NCI-H1694 treated with DMSO at 0.1 percent for 48 hours (cell line): Measurements from ENCODE around the gene CRTC1.
"Not testable (repeated sequence)": the region's sequence is repeated elsewhere in the genome, so short reads cannot be mapped to it uniquely, and the experiment has no call there.

Experiments
- DNase-seq: peaks from one replicate; lab custom pipeline; 2025; lab: John Stamatoyannopoulos, UW

Gene CRTC1

GRCh38 chr19:18804139-18804601 lies 120.7 kb downstream of the CRTC1 start:
- no peak for DNase-seq

DNA sequence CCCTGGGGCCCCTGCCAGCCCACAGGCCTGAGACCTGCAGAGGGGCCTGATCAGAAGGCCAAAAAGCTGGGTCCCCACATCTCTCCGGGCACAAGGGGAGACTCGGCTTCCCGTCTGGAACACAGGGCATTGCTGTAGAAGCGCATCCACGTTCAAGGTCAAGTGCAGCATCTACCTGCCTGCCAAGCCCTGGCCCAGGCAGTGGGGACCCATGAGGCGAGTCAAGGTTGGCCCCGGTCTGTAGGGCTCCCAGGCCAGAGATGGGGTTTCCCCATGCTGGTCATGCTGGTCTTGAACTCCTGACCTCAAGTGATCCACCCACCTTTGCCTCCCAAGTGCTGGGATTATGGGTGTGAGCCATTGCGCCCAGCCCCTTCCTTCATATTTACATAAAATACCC lies 121.2 kb downstream of the CRTC1 start:
- no peak for DNase-seq

DNA sequence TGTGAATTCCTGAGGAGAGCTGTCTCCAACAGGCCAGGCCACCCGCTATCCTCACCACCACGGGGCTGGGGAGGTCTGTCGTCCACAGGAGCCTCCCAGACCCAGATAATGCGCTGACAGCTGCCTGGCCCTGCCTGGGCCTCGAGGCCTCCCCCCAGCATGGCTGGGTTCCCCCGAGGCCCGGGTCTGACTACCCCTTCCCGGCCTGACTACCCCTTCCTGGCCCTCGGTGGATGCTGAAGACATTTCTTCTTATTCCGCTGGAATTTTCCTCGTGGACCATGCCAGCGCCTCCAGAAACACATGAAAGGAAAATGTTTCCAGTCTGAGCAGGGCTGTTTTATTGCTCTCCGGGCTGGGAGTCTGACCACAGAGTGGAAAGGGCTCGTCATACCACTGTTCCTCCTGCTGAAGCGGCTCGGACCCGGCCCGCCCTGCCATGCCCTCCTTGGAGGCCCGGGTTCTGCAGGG lies 124.4 kb downstream of the CRTC1 start:
- no peak for DNase-seq

DNA sequence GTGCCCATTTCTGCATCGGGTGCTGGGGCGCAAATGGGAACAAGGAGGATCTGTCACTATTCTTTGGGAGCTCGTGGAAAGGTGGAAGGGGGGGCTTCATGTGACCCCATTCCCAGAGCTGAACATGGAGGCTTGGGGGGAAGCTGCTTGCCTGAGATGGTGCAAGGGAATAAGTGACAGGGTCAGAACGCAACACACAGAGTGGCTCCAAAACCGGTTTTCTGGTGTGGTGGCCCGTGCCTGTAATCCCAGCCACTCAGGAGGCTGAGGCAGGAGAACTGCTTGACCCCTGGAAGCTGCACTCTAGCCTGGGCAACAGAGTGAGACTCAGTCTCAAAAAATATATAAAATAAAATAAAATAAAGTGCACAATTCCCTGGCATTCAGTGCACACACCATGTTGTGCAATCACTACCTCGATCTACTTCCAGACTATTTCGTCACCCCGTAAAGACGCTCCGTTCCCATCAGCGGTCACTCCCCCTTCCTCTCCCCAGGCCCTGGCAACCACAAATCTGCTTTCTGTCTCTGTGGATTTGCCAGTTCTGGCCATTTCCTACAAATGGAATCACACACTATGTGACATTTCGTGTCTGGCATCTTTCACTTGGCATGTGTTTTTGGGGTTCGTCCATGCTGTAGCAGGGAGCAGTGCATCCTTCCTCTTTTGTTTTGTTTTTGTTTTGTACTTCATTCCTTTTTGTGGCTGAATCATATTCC lies 125.8 kb downstream of the CRTC1 start:
- DNase-seq = no peak

GRCh38 chr19:18811638-18812037 lies 128.2 kb downstream of the CRTC1 start:
- not testable (repeated sequence) for DNase-seq

DNA sequence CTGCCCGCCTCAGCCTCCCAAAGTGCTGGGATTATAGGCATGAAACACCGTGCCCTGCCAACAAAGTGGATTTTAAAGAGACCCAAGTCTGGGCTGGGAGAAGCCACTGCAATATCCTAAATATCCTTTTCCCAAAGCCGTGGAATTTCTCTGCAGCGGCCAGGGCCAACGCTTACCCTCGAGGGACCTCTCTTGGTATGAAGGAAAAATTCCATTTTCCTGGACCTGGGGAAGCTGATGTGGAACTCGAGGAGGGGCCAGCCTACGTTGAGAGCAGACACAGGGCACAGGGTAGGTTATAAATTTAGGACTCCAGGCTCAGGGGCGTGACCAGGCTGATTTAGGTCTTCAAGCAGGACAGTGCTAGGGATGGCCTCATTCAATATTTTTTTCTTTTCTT lies 130.6 kb downstream of the CRTC1 start:
- no peak for DNase-seq

DNA sequence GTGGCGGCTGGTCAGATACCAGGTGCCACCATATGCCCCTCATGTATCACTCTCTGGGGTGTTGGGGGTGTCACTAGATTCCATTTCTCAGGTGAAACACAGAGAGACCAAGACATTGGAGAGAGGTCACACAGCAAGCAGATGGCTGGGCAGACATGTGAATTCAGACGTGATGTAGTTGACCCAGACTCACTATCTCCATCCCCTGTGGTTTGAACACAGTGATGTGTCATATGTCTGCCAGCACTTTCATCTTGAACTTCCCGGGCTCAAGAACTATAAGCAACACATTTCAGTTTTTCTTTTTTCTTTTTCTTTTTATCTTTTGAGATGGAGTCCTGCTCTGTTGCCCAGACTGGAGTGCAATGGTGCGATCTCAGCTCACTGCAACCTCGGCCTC lies 132.2 kb downstream of the CRTC1 start:
- DNase-seq = no peak

- not testable (repeated sequence) for DNase-seq
These were observed 133.2 kb downstream of the CRTC1 start for GRCh38 chr19:18816645-18817044.

DNA sequence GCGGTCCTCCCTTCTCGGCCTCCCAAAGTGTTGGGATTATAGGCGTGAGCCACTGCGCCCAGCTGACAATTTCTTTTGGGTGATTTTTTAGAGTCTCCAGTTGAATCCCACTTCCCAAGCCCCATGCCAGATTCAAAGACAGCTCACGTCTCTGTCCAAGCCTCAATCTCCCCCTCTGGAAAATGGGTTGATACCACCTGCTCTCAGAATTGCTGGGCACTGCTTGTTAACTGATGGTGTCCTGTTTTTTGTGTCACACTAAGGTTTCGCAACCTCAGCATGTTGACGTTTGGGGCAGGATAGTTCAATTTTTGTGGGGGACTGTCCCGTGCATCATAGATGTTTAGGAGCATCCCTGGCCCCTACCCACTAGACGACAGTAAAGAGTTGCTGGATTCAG lies 134.1 kb downstream of the CRTC1 start:
- no peak for DNase-seq

DNA sequence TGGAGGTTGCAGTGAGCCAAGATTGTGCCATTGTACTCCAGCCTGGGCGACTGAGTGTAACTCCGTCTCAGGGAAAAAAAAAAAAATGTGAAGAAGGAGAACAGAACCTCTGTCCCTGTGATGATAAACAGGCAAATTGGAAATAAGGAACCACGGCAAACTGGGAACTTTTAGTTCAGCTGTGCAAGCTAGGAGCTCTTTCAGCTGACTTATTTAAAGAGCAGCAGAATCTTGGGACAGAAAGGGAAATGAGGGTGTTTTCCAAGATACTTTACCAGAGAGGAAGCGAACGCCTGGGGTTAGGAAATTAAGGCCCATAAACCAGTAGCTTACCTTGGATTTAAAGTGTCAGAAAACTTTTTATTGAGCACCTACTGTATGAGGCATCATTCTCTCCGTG lies 145.3 kb downstream of the CRTC1 start:
- no peak for DNase-seq

DNA sequence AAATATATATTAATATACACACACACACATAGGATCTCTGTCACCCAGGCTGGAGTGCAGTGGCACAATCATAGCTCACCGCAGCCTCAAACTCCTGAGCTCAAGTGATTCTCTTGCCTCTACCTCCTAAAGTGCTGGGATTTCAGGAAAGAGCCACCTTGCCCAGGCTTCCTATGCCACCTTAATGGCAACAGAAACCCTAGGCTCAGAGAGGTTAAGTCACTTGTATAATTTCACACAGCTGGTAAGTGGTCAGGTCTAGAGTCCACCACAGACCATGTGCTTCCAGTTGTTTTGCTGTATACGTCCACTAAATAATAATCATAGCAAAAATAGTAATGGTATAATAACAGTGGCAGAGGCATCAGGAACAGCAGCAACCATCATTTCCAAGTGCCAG lies 147.0 kb downstream of the CRTC1 start:
- no peak for DNase-seq

GRCh38 chr19:18831524-18832305 lies 148.2 kb downstream of the CRTC1 start, which contains the start of gene UPF1:
Gene UPF1, plus strand, starts transcription at chr19:18831959. Its CDS starts 251 bp downstream, at chr19:18832210.
- DNase-seq = peak; percentile 83
